ENCODE results near the gene SLC47A2.
A peak's percentile ranks its signal among the peaks of the same experiment; 100 is the strongest.

SLC47A2 gene

GRCh38 chr17:19664136-19664820 is 52.1 kb downstream of the SLC47A2 start:
- DNase-seq (ENCODE audit: low read depth in 3 of 3), result no peak

GRCh38 chr17:19663097-19663496 is 53.3 kb downstream of the SLC47A2 start:
- no peak for DNase-seq (ENCODE audit: low read depth in 3 of 3)

DNA sequence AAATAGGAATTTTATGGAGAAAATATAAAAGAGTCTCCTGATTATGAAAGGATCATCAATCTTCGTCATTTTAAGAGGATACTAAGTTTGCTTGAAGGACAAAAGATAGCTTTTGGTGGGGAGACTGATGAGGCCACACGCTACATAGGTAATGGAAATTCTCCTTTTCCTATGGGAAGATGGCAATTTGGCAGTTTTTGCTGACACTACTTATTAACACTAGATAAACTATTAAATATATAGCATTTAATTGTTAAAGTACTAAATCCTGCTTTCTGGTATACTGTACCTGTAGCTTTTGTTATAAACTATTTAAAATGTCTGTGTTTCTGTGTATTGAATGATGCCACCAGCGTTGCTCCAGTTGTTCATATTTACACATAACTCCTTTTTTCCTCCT is 55.3 kb downstream of the SLC47A2 start:
- DNase-seq (ENCODE audit: low read depth in 3 of 3), result no peak

- DNase-seq (ENCODE audit: low read depth in 3 of 3), result no peak
Observed at GRCh38 chr17:19660219-19660870, 56.0 kb downstream of the SLC47A2 start.

DNA sequence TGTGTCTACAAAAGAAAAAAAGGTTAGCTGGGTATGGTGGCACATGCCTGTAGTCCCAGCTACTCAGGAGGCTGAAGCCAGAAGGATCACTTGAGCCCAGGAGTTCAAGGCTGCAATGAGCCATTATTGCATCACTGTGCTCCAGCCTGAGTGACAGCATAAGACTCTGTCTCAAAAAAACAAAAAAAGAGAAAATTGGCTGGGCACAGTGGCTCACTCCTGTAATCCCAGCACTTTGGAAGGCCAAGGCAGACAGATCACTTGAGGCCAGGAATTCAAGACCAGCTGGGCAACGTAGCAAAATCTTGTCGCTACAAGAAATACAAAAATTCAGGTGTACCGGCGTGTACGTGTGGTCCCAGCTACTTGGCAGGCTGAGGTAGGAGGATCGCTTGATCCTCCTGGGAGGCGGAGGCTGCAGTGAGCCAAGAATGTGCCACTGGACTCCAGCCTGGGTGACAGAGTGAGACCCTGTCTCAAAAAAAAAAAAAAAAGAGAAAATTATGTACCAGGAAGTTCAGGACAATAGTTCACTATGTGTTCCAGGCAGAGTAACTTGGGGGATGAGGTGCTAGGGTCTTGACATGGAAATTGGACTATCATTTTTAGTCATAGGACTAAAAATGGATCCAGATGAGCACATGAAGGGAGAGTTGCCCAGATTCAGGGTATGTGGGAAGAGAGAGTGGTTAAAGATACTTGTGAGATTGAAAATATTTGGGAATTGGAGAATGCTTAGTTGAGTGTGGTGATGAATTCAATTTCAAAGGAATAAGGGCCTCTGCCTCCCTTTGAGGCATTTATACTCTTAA is 56.8 kb downstream of the SLC47A2 start:
- no peak for DNase-seq (ENCODE audit: low read depth in 3 of 3)

DNA sequence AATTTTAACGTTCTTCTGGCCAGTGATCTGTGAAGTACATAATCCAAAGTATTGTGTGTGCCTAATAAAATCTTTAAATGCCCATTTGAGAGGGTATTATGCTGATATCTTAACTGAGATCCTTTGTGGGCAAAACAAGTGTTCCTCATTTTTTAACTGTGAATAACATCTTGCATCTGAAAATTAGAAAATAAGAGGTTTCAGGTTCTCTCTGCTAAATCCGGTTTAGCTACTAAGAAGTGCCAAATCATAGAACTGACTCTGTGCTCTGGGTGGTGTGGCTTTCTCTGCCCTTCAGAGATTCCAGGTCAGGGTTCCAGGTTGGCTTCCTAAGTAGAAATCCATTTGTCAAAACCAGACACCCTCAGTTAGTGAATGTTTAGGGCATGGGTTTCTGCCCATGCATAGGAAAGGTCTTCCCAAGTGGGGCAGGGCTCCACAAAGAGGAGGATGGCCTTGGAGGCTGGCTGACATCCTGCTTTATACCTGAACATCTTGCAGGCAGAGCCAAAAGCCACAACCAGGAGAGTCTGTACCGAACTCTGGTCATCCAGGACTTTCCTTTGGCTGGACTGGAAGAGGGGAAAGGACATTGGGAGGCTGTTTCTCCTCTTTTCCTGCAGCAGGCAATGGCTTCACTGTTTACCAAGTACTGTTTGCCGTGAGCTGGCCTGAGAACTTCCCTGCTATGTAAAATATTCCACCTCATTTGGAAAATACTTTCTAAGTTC is 59.4 kb downstream of the SLC47A2 start:
- DNase-seq (ENCODE audit: low read depth in 3 of 3), result no peak

DNA sequence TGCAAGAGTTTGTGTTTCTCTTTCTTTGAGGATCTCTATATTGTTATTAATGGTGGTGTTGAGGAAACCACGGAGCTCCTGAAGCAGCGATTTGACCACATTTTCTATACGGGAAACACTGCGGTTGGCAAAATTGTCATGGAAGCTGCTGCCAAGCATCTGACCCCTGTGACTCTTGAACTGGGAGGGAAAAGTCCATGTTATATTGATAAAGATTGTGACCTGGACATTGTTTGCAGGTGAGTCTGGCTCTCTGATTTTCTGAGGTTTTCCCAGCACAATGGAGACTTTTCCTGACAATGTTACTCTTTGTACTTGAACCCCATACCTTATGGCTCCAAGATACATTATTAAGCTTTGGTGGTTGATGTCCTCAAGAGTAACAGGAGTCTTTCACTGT is 60.0 kb downstream of the SLC47A2 start:
- no peak for DNase-seq (ENCODE audit: low read depth in 3 of 3)

- DNase-seq (ENCODE audit: low read depth in 3 of 3), result no peak
Observed at GRCh38 chr17:19654896-19655295, 61.5 kb downstream of the SLC47A2 start.

DNA sequence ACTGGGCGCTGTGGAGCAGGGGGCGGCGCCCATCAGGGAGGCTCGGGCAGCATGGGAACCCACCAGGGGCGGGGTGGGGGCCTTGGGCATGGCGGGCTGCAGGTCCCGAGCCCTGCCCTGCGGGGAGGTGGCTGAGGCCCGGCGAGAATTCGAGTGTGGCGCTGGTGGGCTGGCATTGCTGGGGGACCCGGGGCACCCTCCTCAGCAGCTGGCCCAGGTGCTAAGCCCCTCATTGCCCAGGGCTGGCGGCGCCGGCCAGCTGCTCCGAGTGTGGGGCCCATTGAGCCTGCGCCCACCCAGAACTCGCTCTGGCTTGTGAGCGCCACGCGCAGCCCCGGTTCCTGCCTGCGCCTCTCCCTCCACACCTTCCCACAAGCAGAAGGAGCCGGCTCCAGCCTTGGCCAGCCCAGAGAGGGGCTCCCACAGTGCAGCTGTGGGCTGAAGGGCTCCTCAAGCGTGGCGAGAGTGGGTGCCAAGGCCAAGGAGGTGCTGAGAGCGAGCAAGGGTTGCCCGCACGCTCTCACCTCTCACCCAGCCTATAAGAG is 62.0 kb downstream of the SLC47A2 start:
- DNase-seq (ENCODE audit: low read depth in 3 of 3), result no peak

DNA sequence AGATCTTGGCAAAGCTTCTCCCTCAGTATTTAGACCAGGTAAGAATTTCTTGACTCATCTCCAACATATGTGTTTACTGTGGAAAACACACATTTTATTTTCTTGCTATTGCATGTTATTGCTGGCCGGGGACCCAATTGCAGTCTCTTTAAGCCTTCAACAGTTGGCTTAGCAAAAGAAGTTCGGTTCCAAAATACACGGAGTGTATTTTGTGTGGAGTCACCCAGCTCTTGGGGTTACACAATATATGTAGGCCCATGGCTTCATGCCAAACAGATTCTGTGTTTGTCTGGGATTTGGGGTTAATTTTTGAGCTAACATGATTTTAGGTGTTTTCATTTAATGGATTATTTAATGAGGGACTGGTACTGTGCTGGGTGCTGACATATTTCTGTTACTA is 63.8 kb downstream of the SLC47A2 start:
- DNase-seq (ENCODE audit: low read depth in 3 of 3), result no peak

- DNase-seq (ENCODE audit: low read depth in 3 of 3), result no peak
Observed at GRCh38 chr17:19651451-19652238, 64.7 kb downstream of the SLC47A2 start.

DNA sequence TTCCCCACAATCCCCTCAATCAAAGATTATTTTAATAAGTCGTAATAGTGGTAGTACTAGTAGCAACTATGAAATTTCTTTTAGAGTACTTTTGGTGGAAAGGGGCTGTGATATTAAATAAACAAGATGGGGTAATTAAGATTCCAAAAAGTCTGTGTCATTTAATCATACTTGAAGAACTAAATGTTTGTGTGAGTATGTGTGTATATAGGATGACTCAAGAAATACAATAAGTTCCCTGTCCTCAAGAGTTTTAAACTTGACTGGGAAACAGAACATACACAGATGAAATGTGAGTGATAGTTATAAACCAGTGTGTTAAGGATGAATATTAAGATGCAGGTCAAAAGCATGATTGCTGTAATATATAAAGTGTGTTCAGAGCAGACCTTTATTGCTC is 65.6 kb downstream of the SLC47A2 start:
- no peak for DNase-seq (ENCODE audit: low read depth in 3 of 3)

GRCh38 chr17:19649274-19649541 is 67.2 kb downstream of the SLC47A2 start:
- DNase-seq (ENCODE audit: low read depth in 3 of 3), result no peak

- DNase-seq (ENCODE audit: low read depth in 3 of 3), result peak; percentile 91 to 93 (median 91)
Observed at GRCh38 chr17:19648475-19649273, 67.7 kb downstream of the SLC47A2 start, which contains the start of gene ALDH3A2. TSS of gene ALDH3A2 (plus strand) at chr17:19648751. CDS start at chr17:19648972, 221 bp downstream.

GRCh38 chr17:19647697-19648474 is 68.5 kb downstream of the SLC47A2 start:
- peak in 1 of 3 experiments; percentile 3 for DNase-seq (ENCODE audit: low read depth in 3 of 3)

DNA sequence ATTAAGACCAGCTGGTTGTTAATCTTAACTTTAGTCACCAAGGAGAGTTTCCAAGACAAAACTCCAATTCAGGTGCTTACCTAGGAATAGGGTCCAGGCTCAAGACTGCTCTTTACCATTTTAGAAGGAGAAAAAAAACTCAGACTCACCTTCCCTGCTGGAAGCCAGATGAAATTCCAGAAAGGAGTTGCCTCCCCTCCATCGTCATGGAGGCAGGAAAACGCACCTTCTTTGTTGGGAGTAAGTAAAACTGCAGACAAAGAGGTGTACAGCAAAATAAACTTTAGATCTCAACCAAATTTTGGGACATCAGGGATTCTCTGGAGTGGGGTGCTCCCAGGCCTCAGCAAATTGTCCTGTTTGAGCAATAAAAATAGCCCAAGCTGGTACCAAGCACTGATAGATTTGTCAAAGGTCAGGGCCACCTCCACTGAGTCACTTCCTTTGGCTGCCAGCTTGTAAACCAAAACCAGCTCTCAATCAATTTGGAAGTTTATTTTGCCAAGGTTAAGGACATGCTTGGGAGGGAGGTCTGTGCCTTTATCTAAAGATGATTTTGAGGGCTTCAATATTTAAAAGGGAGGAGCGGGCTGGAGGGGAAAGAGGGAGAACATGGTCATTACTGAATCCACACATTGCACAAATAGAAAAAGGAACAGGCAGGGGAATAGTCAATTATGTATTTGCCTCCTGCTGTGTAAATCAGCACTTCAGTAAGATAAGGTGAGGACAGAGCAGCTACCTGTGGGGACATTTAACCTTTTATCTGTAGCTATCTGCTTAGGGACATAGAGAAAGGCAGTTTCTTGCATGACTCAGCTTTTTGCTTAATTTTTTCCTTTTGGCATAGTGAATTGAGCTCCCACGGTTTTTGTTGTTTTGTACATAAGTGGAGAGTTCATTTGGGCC is 69.3 kb downstream of the SLC47A2 start:
- no peak for DNase-seq (ENCODE audit: low read depth in 3 of 3)

DNA sequence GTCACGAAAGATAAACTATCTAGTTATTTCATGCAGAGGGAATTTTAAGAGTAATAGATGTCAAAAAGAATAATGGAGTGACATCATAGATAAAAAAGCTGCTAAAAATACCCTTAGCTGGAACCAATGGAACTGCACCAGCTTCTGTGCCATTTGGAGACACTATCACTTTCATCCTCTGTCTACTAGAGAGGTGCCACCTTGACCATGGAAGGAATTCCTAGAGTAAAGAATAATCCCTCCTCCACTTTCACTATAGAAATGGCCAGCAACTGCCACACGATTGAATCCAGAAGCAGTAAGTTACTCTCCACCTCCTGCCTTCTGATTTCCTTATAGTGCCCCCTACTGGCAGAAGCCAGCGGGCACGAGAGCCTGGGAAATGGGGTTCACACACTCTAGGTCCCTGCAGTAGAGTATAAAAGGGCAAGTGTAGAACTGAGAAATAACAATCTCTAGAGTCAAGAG is 70.6 kb downstream of the SLC47A2 start:
- peak; percentile 8 to 27 (median 10) for DNase-seq (ENCODE audit: low read depth in 3 of 3)

DNA sequence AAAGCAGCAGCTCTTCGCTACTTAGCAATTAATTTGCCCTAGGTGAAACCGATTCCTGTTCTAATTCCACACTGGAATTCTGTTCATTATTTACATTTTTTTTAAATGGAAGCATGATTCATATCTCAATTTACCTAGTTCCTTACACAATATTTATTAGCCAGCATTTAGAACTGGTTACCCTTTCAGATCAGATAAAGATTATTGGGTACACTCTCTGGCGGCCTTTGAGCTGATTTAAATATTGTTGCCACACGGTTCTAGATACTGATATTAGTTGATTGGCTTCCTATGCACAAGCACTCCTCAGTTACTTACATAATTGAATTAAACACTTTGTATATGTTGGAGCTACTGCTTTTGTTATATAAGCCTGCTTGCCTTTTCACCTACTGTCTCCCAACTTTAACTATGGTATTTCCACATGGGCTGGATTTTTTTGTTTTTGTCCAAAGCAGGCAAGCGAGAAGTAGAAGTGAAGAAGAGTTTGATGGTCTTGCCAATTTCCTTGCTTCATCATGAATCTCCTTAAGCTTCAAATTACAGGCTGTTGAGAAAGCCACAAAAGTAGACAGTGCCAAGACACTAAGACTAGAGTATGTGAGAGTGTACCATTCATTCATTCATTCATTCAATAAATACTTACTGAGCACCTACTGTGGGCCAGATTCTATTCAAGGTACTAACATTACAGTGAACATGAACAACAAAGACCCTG is 71.7 kb downstream of the SLC47A2 start:
- no peak for DNase-seq (ENCODE audit: low read depth in 3 of 3)
